ENCODE data around the gene C1orf105.

C1orf105 gene

GRCh38 chr1:172456344-172456769 is 35.9 kb downstream of the C1orf105 start:
- DNase-seq (ENCODE audit: low read depth in 2 of 3, low spot score in 1 of 3), result no peak

GRCh38 chr1:172457479-172458130 is 37.1 kb downstream of the C1orf105 start:
- DNase-seq (ENCODE audit: low read depth in 2 of 3, low spot score in 1 of 3), result no peak

- DNase-seq (ENCODE audit: low read depth in 2 of 3, low spot score in 1 of 3), result no peak
Measured at GRCh38 chr1:172460177-172460576, 39.7 kb downstream of the C1orf105 start.

GRCh38 chr1:172460887-172461315 is 40.4 kb downstream of the C1orf105 start:
- DNase-seq (ENCODE audit: low read depth in 2 of 3, low spot score in 1 of 3), result no peak

GRCh38 chr1:172465617-172466016 is 45.1 kb downstream of the C1orf105 start:
- no peak for DNase-seq (ENCODE audit: low read depth in 2 of 3, low spot score in 1 of 3)

GRCh38 chr1:172466795-172467407 is 46.4 kb downstream of the C1orf105 start:
- no peak for DNase-seq (ENCODE audit: low read depth in 2 of 3, low spot score in 1 of 3)

- no peak for DNase-seq (ENCODE audit: low read depth in 2 of 3, low spot score in 1 of 3)
Measured at GRCh38 chr1:172467446-172467845, 47.0 kb downstream of the C1orf105 start.

GRCh38 chr1:172468296-172468695 is 47.8 kb downstream of the C1orf105 start:
- DNase-seq (ENCODE audit: low read depth in 2 of 3, low spot score in 1 of 3), result no peak

GRCh38 chr1:172469717-172470116 is 49.2 kb downstream of the C1orf105 start:
- no peak for DNase-seq (ENCODE audit: low read depth in 2 of 3, low spot score in 1 of 3)

GRCh38 chr1:172470149-172470548 is 49.7 kb downstream of the C1orf105 start:
- no peak for DNase-seq (ENCODE audit: low read depth in 2 of 3, low spot score in 1 of 3)

GRCh38 chr1:172471666-172472065 is 51.2 kb downstream of the C1orf105 start:
- no peak for DNase-seq (ENCODE audit: low read depth in 2 of 3, low spot score in 1 of 3)

- DNase-seq (ENCODE audit: low read depth in 2 of 3, low spot score in 1 of 3), result no peak
Measured at GRCh38 chr1:172472495-172472894, 52.0 kb downstream of the C1orf105 start.

GRCh38 chr1:172473302-172473701 is 52.8 kb downstream of the C1orf105 start:
- DNase-seq (ENCODE audit: low read depth in 2 of 3, low spot score in 1 of 3), result no peak

GRCh38 chr1:172473842-172474241 is 53.4 kb downstream of the C1orf105 start:
- no peak for DNase-seq (ENCODE audit: low read depth in 2 of 3, low spot score in 1 of 3)

- no peak for DNase-seq (ENCODE audit: low read depth in 2 of 3, low spot score in 1 of 3)
Measured at GRCh38 chr1:172476218-172476811, 55.8 kb downstream of the C1orf105 start.

GRCh38 chr1:172477216-172477615 is 56.7 kb downstream of the C1orf105 start:
- DNase-seq (ENCODE audit: low read depth in 2 of 3, low spot score in 1 of 3), result no peak

GRCh38 chr1:172477741-172478140 is 57.3 kb downstream of the C1orf105 start:
- DNase-seq (ENCODE audit: low read depth in 2 of 3, low spot score in 1 of 3), result no peak

- no peak for DNase-seq (ENCODE audit: low read depth in 2 of 3, low spot score in 1 of 3)
Measured at GRCh38 chr1:172478485-172478884, 58.0 kb downstream of the C1orf105 start.

- no peak for DNase-seq (ENCODE audit: low read depth in 2 of 3, low spot score in 1 of 3)
Measured at GRCh38 chr1:172480431-172480830, 59.9 kb downstream of the C1orf105 start.

GRCh38 chr1:172482044-172482443 is 61.6 kb downstream of the C1orf105 start:
- DNase-seq (ENCODE audit: low read depth in 2 of 3, low spot score in 1 of 3), result no peak

GRCh38 chr1:172483448-172483847 is 63.0 kb downstream of the C1orf105 start:
- no peak for DNase-seq (ENCODE audit: low read depth in 2 of 3, low spot score in 1 of 3)

- no peak for DNase-seq (ENCODE audit: low read depth in 2 of 3, low spot score in 1 of 3)
Measured at GRCh38 chr1:172484252-172484651, 63.8 kb downstream of the C1orf105 start.

- DNase-seq (ENCODE audit: low read depth in 2 of 3, low spot score in 1 of 3), result no peak
Measured at GRCh38 chr1:172485626-172486025, 65.1 kb downstream of the C1orf105 start.
